HepG2 (cell line): ENCODE measurements around the gene SMCHD1. TPM values are rescaled to one million over a fixed set of nuclear protein-coding genes. Genes with fewer than 3 reads are reported as not detected.

Source experiments
- DMAP1 ChIP-seq: IDR thresholded peaks from 2 replicates; pipeline ENCODE4 v1.6.1; 2016
- FOXK2 ChIP-seq: fragments of 450-650 bp; IDR thresholded peaks from 2 replicates; pipeline ENCODE4 v1.6.1; 2016
- HMGA1 ChIP-seq: sonication (generic); formaldehyde crosslinking; conservative IDR thresholded peaks from 2 replicates; pipeline ENCODE4 v1.4.0; 2020; ENCODE audit warnings: missing genetic modification reagents
- NR3C1 ChIP-seq: sonication (generic); formaldehyde crosslinking; IDR thresholded peaks from 2 replicates; pipeline ENCODE4 v1.4.0; 2020; ENCODE audit warnings: missing genetic modification reagents
- REST ChIP-seq, 2 experiments: IDR thresholded peaks; 2 replicates each; pipeline ENCODE4 v1.6.1; 2011 to 2012; ENCODE audit warnings: low read length in 2 of 2, borderline replicate concordance in 1 of 2, low read depth in 1 of 2, mild to moderate bottlenecking in 1 of 2, moderate library complexity in 1 of 2
- SIN3A ChIP-seq: IDR thresholded peaks from 2 replicates; pipeline ENCODE4 v1.6.1; 2011; ENCODE audit warnings: low read depth, mild to moderate bottlenecking, control low read depth, low read length, borderline replicate concordance
- SPEN ChIP-seq: sonication (generic); formaldehyde crosslinking; IDR thresholded peaks from 2 replicates; pipeline ENCODE4 v1.5.1; 2020; ENCODE audit warnings: low read depth, mild to moderate bottlenecking, missing genetic modification reagents
- ZNF10 ChIP-seq: sonication (generic); formaldehyde crosslinking; IDR thresholded peaks from 2 replicates; pipeline ENCODE4 v1.4.0; 2020; ENCODE audit warnings: mild to moderate bottlenecking, low read depth, missing genetic modification reagents, borderline replicate concordance
- ZNF530 ChIP-seq: sonication (generic); formaldehyde crosslinking; IDR thresholded peaks from 2 replicates; pipeline ENCODE4 v1.5.0; 2020; ENCODE audit warnings: low read depth, mild to moderate bottlenecking, missing genetic modification reagents
- ZNF749 ChIP-seq: sonication (generic); formaldehyde crosslinking; IDR thresholded peaks from 2 replicates; pipeline ENCODE4 v1.8.0; 2022; ENCODE audit warnings: mild to moderate bottlenecking, missing genetic modification reagents, moderate library complexity, borderline replicate concordance
- polyA plus RNA-seq, 8 experiments: library from polyadenylated mRNA; depleted of rRNA in 3 of 8; stranded (reverse) in 7 of 8; unstranded in 1 of 8; fragments of >200 nt; fragmentation: Illumina TruSeq in 4 of 8; extraction: Trizol in 4 of 8; gene quantifications; 2 replicates each; pipeline versions ENCODE4 v1.2.1 to v1.2.3, GENCODE V29; 2011 to 2016; ENCODE audit warnings: low read depth in 4 of 8, missing spikeins in 1 of 8, mixed read lengths in 1 of 8; ENCODE audit not compliant: insufficient read depth in 1 of 8
- total RNA-seq, 5 experiments: library from RNA; depleted of rRNA; stranded (reverse); fragments of >200 nt; fragmentation: Illumina TruSeq; extraction: Trizol; gene quantifications; 2 replicates each; pipeline ENCODE4 v1.2.3, GENCODE V29; 2016; ENCODE audit warnings: low read depth in 1 of 5
- TF ChIP-seq, protein P1 (sequence below), 2 experiments: sonication (generic) in 1 of 2; formaldehyde crosslinking in 1 of 2; IDR thresholded peaks; 2 replicates each; pipeline versions ENCODE4 v1.4.0 to v1.6.1; 2016 to 2020; ENCODE audit warnings: borderline replicate concordance in 1 of 2, low read depth in 1 of 2, mild to moderate bottlenecking in 1 of 2, missing genetic modification reagents in 1 of 2
- TF ChIP-seq, protein P2 (sequence below): sonication (generic); formaldehyde crosslinking; IDR thresholded peaks from 2 replicates; pipeline ENCODE4 v1.8.0; 2023; ENCODE audit warnings: mild to moderate bottlenecking, missing genetic modification reagents
- TF ChIP-seq, protein P3 (sequence below): sonication (generic); formaldehyde crosslinking; IDR thresholded peaks from 2 replicates; pipeline ENCODE4 v1.4.0; 2020; ENCODE audit warnings: missing genetic modification reagents

The SMCHD1 gene
- total and polyA plus RNA-seq, 2 of the 13 experiments (the other 11 are each of a cell fraction or from before 2014, with no cell fraction given) = 21.4 to 93.6 TPM

DNA sequence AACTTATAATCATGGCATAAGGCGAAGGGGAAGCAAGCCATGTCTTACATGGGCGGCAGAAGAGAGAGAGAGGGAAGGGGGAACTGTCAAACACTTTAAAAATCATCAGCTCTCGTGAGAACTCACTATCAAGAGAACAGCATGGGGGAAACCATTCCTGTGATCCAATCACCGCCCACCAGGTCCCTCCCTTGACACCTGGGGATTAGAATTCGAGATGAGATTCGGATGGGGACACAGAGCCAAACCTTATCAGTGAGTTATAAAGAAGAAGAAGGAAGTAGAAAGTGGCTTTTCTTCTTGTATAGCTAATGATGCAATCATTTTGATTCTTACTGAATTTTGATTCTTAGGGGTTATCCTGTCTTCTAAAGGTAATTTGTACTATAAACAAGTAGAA lies 51.4 kb downstream of the SMCHD1 start (continued):
- TF ChIP-seq SPEN (CRISPR knock-in tag) = no peak
- no peak for TF ChIP-seq REST (IDR thresholded peaks at IDR 0.05; ENCODE audit: borderline replicate concordance in 1 of 2, low read depth in 1 of 2, low read length in 2 of 2)
- no peak for TF ChIP-seq SIN3A
- no peak for TF ChIP-seq HMGA1 (CRISPR knock-in tag)
- no peak for TF ChIP-seq ZNF530
- TF ChIP-seq NR3C1 (CRISPR knock-in tag) = no peak
- no peak for TF ChIP-seq FOXK2
- TF ChIP-seq, protein P1, sequence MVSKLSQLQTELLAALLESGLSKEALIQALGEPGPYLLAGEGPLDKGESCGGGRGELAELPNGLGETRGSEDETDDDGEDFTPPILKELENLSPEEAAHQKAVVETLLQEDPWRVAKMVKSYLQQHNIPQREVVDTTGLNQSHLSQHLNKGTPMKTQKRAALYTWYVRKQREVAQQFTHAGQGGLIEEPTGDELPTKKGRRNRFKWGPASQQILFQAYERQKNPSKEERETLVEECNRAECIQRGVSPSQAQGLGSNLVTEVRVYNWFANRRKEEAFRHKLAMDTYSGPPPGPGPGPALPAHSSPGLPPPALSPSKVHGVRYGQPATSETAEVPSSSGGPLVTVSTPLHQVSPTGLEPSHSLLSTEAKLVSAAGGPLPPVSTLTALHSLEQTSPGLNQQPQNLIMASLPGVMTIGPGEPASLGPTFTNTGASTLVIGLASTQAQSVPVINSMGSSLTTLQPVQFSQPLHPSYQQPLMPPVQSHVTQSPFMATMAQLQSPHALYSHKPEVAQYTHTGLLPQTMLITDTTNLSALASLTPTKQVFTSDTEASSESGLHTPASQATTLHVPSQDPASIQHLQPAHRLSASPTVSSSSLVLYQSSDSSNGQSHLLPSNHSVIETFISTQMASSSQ (IDR thresholded peaks at IDR 0.05; ENCODE audit: low read depth) = no peak
- TF ChIP-seq, protein P1 (CRISPR knock-in tag; IDR thresholded peaks at IDR 0.05; ENCODE audit: borderline replicate concordance) = no peak
- TF ChIP-seq, protein P2, sequence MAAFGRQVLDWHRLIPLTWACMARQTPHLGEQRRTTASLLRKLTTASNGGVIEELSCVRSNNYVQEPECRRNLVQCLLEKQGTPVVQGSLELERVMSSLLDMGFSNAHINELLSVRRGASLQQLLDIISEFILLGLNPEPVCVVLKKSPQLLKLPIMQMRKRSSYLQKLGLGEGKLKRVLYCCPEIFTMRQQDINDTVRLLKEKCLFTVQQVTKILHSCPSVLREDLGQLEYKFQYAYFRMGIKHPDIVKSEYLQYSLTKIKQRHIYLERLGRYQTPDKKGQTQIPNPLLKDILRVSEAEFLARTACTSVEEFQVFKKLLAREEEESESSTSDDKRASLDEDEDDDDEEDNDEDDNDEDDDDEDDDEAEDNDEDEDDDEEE (CRISPR knock-in tag) = no peak
- TF ChIP-seq DMAP1 = no peak
- TF ChIP-seq ZNF749 = no peak
- no peak for TF ChIP-seq ZNF10 (CRISPR knock-in tag)
- TF ChIP-seq, protein P3, sequence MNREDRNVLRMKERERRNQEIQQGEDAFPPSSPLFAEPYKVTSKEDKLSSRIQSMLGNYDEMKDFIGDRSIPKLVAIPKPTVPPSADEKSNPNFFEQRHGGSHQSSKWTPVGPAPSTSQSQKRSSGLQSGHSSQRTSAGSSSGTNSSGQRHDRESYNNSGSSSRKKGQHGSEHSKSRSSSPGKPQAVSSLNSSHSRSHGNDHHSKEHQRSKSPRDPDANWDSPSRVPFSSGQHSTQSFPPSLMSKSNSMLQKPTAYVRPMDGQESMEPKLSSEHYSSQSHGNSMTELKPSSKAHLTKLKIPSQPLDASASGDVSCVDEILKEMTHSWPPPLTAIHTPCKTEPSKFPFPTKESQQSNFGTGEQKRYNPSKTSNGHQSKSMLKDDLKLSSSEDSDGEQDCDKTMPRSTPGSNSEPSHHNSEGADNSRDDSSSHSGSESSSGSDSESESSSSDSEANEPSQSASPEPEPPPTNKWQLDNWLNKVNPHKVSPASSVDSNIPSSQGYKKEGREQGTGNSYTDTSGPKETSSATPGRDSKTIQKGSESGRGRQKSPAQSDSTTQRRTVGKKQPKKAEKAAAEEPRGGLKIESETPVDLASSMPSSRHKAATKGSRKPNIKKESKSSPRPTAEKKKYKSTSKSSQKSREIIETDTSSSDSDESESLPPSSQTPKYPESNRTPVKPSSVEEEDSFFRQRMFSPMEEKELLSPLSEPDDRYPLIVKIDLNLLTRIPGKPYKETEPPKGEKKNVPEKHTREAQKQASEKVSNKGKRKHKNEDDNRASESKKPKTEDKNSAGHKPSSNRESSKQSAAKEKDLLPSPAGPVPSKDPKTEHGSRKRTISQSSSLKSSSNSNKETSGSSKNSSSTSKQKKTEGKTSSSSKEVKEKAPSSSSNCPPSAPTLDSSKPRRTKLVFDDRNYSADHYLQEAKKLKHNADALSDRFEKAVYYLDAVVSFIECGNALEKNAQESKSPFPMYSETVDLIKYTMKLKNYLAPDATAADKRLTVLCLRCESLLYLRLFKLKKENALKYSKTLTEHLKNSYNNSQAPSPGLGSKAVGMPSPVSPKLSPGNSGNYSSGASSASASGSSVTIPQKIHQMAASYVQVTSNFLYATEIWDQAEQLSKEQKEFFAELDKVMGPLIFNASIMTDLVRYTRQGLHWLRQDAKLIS = no peak
